Ovary (tissue), 9 donors: Measurements from ENCODE around the gene SLC38A3. TPM values are rescaled to one million over a fixed set of nuclear protein-coding genes. Genes with fewer than 3 reads are reported as not detected.

Experiments
- DNase-seq, 5 donors: peaks; one replicate each; pipeline ENCODE4 v3.0.0-alpha.2; 2019 to 2020
- H3K27ac ChIP-seq, 2 donors: fragments of 200-600 bp; one replicate each; pipeline versions ENCODE4 v1.5.1 to v1.8.0; 2019 to 2022
- H3K27me3 ChIP-seq: fragments of 200-600 bp; one replicate; pipeline ENCODE4 v1.8.0; 2022
- H3K36me3 ChIP-seq: fragments of 200-600 bp; sonication (generic); one replicate; pipeline ENCODE4 v1.5.1; 2019
- H3K4me1 ChIP-seq: one replicate; pipeline ENCODE4 v1.8.1; 2013; ENCODE audit warnings: mild to moderate bottlenecking, moderate library complexity; ENCODE audit not compliant: insufficient read depth
- H3K4me3 ChIP-seq: fragments of 200-600 bp; sonication (generic); one replicate; pipeline ENCODE4 v1.5.1; 2017
- H3K9me3 ChIP-seq, 2 donors: fragments of 200-600 bp in 1 of 2; sonication (generic) in 1 of 2; one replicate each; pipeline versions ENCODE4 v1.5.1 to v1.8.1; 2013 to 2019; ENCODE audit warnings: mild to moderate bottlenecking in 1 of 2, moderate library complexity in 1 of 2
- CTCF ChIP-seq, 3 donors: fragments of 450-650 bp in 2 of 3; fragments of 200-600 bp in 1 of 3; IDR thresholded peaks; one replicate each; pipeline versions ENCODE4 v1.5.1 to v1.8.0; 2016 to 2022; ENCODE audit warnings: antibody characterized with exemption in 3 of 3, mild to moderate bottlenecking in 1 of 3
- EP300 ChIP-seq: sonication (generic); formaldehyde crosslinking; IDR thresholded peaks from one replicate; pipeline ENCODE4 v1.6.1; 2017; ENCODE audit warnings: antibody characterized with exemption
- POLR2A ChIP-seq: fragments of 450-650 bp; IDR thresholded peaks from one replicate; pipeline ENCODE4 v1.6.1; 2017; ENCODE audit warnings: antibody characterized with exemption, mild to moderate bottlenecking, moderate library complexity
- WGBS, 3 donors: extraction: QIAGEN DNeasy Blood & Tissue Kit in 1 of 3; methylation state at CpG; one replicate each; pipeline versions ENCODE4 v1.1.5 to v1.1.7; 2013 to 2017; 5-methylcytosine and 5-hydroxymethylcytosine counted together
- intact Hi-C, 4 donors: fragments of 100-400 bp; cut with DNase I; formaldehyde crosslinking; loops; one replicate each; pipeline versions ENCODE4 v1.11.0 to v1.15.1; 2022 to 2023
- polyA plus RNA-seq, 2 donors: library from polyadenylated mRNA; stranded (reverse); fragments of 200-250 nt in 1 of 2; fragments of 350-450 nt in 1 of 2; fragmentation: Illumina TruSeq in 1 of 2; extraction: RNeasy Lipid Tissue Mini Kit (QIAGEN cat#74804) in 1 of 2; gene quantifications; one replicate each; pipeline ENCODE4 v1.2.3, GENCODE V29; 2013 to 2014
- total RNA-seq, 7 donors: library from RNA; depleted of rRNA in 2 of 7; stranded (reverse); fragments of >200 nt in 2 of 7; fragmentation: NEBNext Ultra II Directional in 3 of 7; extraction: Animal tissue kit (Norgen Biotek cat#: 25700) in 3 of 7; gene quantifications; one replicate each; pipeline versions ENCODE4 v1.1.0 to v1.2.4, GENCODE V29; 2016 to 2023
- donor health status: DM: no; HTN: no; CAD: no; lungs with moderate emphysema.
- donor health status: DM: no; HTN: no; CAD: no.
- donor health status: Bipolar disorder and iron deficiency.
- donor health status: DM: yes; HTN: yes; CAD: no.
- donor health status: DM: no; HTN: no; CAD: no.
- donor health status: DM: yes; HTN: yes; CAD: no.

Gene SLC38A3
- total and polyA plus RNA-seq, 9 donors = 1.6 to 10.9 (median 7.7) TPM

DNA sequence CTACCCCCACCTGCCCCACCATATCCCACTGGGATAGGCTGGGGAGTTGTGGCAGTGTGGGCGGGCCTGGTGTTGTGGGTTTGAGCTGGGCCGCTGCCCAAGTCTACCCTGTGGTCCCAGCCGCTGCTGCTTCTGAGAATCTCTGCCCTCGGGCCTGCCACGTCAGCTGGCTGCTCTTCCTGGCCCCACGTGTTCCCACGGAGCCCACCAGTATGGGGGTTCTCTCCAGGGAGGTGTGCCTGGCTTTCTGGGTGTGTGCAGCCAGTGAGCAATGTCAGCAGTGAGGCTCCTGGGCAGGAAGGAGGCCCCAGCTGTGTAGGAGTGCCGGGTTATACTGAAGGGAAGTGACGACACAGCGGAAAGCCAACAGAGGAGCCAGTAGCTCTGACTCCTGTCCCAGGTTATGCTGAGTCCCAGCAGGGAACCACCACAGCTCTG lies 41.5 kb downstream of the SLC38A3 start:
- DNase-seq = peak in 1 of 5 donors; percentile 58
- no peak for TF ChIP-seq EP300
- TF ChIP-seq POLR2A = no peak
- no peak for TF ChIP-seq CTCF (IDR thresholded peaks at IDR 0.05)

GRCh38 chr3:50248387-50248786 lies 43.3 kb downstream of the SLC38A3 start:
- Histone ChIP-seq H3K4me1 (peaks cover 31% of the 10 kb centered on the region), H3K27me3 (no peaks in the 10 kb centered on the region), H3K36me3 (no peaks in the 10 kb centered on the region), H3K4me3 (no peak overlapping the region), H3K27ac (no peak overlapping the region), H3K9me3 (no peaks in the 10 kb centered on the region)
- WGBS, 3 donors = 39 to 57% (median 52%) methylated on average over 3 of the region's 3 CpGs
- intact Hi-C loops = no loop called here
- no peak for TF ChIP-seq CTCF (IDR thresholded peaks at IDR 0.05)
- no peak for TF ChIP-seq EP300
- TF ChIP-seq POLR2A = no peak
- no peak for DNase-seq

More for the DNA sequence above, 41.5 kb downstream of the SLC38A3 start:
- peak overlapping the region in 1 of 2 donors; percentile 64 for H3K27ac ChIP-seq
- H3K4me3 ChIP-seq = peak overlapping the region; percentile 41
- H3K4me1 ChIP-seq = peaks cover 31% of the 10 kb centered on the region
- no peaks in the 10 kb centered on the region for H3K9me3 ChIP-seq
- H3K36me3 ChIP-seq = no peaks in the 10 kb centered on the region
- intact Hi-C loops = loop anchor here in 1 of 4 donors (1.0 kb wide), 1 partner anchor 19 kb away; no protein-coding TSS in a partner anchor
- 24 to 30% (median 26%) methylated on average over 9 to 10 of the region's 10 CpGs for WGBS, 3 donors
- H3K27me3 ChIP-seq = no peaks in the 10 kb centered on the region

- no peak for TF ChIP-seq POLR2A
- no peak for TF ChIP-seq CTCF (IDR thresholded peaks at IDR 0.05)
- TF ChIP-seq EP300 = no peak
- H3K27me3 ChIP-seq = no peaks in the 10 kb centered on the region
- whole genome bisulfite sequencing, 3 donors = 76 to 89% (median 88%) methylated on average over 5 of the region's 5 CpGs
- intact Hi-C loops = no loop called here
- DNase-seq = no peak
- no peak overlapping the region for H3K4me3 ChIP-seq
- no peak overlapping the region for H3K27ac ChIP-seq
- H3K9me3 ChIP-seq = no peaks in the 10 kb centered on the region
- H3K36me3 ChIP-seq = no peaks in the 10 kb centered on the region
- peaks cover 31% of the 10 kb centered on the region for H3K4me1 ChIP-seq
Measured at GRCh38 chr3:50249457-50249856, 44.4 kb downstream of the SLC38A3 start.

DNA sequence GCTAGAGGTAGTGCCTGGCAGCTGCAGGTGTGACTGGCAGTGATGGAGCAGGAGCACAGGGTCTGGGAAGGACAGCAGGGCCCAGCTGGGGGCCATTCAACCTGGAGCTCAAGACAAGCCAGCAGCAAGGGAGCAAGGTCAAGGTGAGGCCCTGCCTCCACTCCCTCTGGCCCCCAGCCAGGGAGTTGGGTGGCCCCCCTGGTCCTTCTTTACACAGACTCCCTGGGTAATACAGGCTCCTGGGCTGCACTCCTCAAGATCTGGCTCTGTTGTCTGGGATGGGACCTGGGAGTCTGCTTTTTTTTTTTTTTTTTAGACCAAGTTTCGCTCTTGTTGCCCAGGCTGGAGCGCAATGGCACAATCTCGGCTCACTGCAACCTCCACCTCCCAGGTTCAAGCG lies 45.4 kb downstream of the SLC38A3 start:
- no peaks in the 10 kb centered on the region for H3K36me3 ChIP-seq
- peak in 3 of 5 donors; percentile 62 to 74 (median 62) for DNase-seq
- peaks cover 26% of the 10 kb centered on the region for H3K4me1 ChIP-seq
- TF ChIP-seq CTCF (IDR thresholded peaks at IDR 0.05) = no peak
- no peak for TF ChIP-seq POLR2A
- no peak for TF ChIP-seq EP300
- 83 to 92% (median 89%) methylated on average over 4 of the region's 4 CpGs for WGBS, 3 donors
- intact Hi-C loops = loop anchor here in 1 of 4 donors (1.0 kb wide), 1 partner anchor 34 kb away; no protein-coding TSS in a partner anchor
- H3K27me3 ChIP-seq = no peaks in the 10 kb centered on the region
- no peak overlapping the region for H3K4me3 ChIP-seq
- no peak overlapping the region for H3K27ac ChIP-seq
- H3K9me3 ChIP-seq = no peaks in the 10 kb centered on the region
